Right forelimb (tissue), 1 donor: Measurements from ENCODE around the gene HOXB9.

Source experiments
- DNase-seq: peaks from one replicate; pipeline ENCODE4 v3.0.0-alpha.2; 2018

HOXB9 gene

DNA sequence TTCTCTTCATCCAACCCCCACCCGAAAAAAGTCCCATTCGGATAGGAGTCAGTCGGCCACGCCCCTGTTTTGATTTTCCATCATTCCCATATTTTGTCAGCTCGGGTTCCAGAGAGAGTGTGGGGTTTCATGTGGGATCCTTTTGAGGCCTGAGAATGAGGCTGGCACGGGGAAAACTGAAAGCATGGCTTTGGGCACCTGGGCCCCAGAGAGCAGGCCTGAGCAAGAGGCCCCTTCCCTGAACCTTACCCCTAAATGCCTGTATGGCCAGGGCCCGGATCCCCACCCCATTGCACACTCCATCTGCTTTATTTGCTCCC, 43.4 kb downstream of the HOXB9 start:
- no peak for DNase-seq

DNA sequence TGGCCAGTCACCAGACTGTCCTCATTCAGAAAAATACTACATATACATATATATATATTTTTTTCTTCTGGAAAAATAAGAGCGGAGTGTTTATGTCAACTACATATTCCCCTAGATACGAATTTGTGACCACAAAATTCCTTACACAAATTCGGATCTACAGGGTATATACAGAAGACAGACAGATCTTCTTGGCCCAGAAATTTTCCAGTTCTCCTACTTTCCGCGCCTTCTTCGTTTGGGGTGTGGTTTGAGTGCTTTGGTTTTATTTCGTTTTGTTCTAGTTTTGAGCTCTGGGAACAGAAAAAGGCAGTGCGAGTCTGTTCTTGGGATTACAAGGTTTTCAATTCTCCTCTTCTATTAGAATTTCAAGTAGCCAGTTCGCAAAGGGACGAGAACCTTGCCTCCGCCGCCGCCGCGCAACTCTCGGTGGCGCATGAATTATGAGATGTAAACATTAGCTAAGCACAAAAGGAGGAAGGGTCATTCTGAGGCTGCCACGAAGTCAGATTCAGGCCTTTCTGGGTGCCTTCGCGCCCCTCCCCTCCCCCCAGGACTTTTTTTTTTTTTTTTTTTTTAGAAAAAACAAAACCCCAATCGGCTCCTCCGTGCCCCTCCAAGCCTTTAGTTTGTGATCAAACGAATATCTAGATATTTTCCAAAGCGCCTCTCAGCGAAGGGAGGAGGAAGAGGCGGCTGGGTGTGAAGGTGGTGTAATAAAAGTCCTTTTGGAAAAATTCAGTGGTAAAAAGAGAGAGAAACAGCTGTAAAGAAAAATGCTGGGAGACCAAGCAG, 46.2 kb downstream of the HOXB9 start:
- DNase-seq: no peak

DNA sequence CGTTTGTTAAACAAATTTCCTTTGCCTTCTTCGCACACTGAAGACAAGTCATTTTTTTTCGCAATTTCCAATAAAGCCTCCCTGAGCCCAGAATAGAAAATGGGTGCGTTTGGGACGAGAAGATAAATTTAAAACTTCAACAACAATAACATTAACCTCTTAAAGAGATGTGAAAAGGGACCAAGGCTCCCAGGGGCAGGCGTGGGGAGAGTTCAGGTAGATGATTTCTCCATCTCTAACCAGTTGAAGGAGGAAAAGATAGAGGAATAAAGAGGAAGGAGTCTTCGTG, 46.7 kb downstream of the HOXB9 start:
- no peak for DNase-seq

DNA sequence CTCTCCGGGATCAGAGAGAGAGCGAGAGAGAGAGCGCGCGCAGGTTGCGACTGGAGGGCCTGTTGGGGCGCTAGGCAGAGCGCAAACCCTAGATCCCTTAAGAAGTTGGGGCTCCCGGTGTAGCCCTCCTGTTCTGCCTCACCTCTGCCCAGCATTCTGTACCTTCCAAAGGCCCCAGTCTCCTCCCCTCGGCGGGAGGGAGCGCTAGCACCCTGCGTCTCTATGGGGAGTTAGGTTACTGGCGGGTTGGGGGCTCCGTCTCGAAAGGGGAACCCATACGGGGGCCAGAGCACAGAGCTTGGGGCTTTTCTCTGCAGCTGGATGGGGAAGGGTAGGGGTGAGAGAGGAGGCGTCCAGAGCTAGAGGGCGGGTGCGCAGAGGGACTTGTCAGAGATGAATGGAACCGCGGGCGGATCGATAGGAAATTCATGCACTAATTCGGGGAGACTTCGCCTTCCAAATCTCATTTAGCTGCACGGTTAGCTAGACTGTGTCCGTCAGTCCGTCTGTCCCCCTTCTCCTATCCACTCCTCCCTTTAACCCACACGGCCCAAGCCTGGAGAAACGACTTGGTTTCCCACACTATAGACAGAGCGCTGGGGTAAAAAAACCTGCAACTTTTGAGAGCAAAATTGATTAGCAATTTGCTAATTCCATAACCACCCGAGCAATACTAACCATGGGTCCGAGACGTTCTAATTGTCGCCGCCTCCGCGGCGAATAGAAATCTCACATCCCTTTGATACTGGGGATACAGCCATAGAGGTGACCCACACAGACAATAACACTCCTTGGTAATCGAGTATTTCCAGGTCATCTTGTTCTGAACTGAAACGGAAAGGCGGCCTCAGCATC, 47.3 kb downstream of the HOXB9 start:
- no peak for DNase-seq

DNA sequence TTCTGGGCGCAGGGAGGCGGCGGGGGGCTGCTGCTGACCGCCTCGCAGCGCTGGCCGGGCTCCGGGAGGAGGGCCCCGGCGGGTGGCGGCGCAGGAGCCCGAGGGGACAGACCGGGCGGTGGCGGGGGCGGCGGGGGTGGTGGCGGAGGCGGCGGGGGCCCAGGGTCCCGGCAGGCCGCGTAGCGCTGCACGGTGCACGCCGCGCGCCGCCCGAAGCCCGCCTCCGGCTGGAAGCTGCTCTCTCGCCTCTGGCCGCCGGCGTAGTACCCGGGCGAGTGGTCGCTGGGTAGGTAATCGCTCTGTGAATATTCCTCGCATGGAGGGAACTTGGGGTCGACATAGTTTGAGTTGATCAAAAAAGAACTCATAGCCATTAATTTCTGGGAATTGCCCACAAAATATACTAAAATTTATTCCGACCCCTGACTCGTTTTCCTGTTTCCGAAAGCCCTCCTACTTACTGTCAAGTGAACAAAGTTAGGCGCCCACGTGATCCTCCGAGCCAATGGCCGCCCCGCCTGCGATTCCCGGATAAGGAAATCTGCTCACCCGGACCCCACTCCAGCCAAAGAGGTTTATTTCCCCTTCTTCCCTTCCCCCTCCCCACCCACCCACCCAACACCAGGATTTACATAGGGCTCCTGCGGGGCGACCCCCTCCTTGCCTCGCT, 48.1 kb downstream of the HOXB9 start, which contains the start of gene HOXB4:
HOXB4 (minus strand) TSS at position 405 of the 670 bp plus-strand sequence; CDS start at position 374, 31 bp downstream.
- DNase-seq: no peak

DNA sequence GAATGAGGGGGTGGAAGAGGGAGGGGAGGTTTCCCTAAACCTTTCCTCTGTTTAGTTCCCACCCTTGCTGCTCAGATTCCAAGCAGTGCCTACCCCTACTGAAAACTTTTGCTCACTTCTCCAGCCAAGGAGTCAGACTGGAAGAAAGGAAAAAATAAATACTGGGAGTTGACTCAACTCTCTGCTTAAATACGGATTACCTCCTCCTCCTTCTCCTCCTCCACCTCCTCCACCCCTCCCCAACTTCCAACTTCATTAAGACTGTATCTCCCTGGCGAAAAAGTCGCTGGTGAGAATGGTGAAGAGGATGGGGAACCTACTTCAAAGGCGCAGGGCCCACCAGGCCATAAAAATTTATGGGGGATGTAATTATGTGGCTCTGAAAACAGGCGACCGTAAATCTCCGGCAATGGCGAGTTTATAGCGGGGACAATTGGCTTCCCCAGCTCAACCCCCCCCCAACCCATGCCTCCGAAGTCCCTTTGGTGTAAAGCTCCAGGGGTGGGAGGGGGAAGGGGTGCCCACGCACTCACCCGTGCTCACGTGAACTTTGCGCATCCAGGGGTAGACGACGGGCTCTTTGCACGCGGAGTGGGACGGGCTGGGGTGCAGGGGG, 48.7 kb downstream of the HOXB9 start:
- DNase-seq: no peak

DNA sequence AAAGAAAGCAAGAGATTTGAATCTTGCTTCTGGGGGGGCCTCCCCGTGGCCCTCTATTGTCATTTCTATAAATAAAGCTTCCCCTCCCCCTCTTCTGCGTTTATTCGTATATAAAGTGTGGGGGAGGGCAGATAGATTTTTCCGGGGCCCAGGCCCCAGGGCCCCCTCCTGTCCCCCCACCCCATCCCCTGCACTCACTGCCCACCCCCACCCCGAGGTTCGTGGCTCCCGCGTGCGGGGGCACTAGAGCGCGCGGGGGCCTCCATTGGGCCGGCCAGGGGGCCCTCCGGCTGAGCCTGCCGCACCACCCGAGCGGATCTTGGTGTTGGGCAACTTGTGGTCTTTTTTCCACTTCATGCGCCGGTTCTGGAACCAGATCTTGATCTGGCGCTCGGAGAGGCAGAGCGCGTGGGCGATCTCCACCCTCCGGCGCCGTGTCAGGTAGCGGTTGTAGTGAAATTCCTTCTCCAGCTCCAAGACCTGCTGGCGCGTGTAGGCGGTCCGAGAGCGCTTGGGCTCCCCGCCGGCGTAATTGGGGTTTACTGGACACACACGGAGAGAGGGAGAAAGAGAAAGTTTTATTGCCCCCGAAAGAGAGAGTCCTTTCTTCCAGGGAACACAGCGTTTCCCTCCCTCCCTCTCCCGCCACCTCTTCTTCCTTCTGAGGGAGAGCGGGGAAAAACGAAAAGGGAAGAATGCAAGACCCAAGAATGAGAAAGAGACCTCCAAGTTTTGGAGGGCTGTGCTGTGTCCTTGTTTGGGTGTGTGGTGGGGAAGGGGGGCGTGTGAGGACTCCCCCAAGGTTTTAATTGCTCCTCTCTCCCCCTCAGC, 49.5 kb downstream of the HOXB9 start:
- DNase-seq: no peak

DNA sequence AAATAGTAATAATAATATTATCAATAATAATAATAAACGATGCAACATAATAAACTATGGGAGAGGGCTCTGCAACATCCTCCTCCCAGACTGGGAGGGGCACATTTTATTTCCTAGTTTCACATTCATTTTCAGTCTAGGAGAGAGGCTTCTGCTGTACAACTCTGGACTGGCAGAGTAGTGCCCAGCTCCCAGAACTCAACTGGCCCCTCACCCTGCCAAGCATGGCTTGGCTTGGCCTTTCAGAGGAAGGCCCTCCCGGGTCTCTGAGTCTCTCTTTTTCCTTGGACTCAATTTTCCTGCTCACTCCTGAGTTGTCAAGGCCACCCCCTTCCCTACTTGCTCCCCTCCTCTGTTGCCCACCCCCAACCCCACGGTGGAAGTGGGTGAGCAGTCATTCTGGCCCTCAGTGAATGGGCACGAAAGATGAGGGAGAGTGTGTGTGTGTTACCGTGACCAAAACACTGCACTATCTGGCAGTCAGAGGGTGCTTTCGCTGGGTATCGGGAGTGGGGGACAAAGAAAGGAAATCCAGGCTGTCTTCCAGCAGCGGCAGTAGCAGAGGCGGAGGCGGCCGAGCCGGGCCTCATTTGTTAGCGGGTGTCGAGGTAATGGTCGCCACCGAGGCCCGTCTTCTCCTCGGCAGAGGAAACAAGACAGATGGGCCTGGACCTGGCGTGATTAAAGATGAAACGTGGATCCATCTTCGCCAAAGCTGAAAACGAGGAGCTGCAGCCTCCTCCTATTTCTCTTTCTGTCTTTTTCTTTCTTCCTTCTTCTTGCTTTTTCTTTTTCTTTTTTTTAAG, 50.3 kb downstream of the HOXB9 start:
- DNase-seq: no peak

DNA sequence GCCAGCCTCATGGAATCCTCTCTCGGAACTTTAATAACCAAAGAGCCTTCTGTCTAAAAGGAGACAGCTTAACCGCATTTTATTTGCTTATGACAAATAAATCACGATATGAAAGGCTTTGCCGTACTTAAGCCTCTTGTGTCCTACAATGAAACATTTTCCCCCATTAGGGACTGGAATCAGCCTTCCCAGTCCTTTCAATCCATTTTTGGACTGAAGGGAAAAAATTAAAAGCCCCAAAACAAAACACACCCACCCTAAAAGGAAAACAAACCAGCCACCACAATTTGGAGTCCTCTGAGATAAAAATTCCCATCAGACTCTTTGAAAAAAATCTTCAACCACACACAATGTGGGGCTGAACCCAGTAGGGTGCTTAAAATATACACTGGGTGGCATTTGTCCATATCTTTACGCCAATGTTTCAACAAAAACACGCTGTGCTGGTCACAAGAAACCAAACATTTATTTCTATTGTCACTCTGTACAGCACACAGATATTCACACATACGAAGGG, 51.0 kb downstream of the HOXB9 start:
- no peak for DNase-seq

DNA sequence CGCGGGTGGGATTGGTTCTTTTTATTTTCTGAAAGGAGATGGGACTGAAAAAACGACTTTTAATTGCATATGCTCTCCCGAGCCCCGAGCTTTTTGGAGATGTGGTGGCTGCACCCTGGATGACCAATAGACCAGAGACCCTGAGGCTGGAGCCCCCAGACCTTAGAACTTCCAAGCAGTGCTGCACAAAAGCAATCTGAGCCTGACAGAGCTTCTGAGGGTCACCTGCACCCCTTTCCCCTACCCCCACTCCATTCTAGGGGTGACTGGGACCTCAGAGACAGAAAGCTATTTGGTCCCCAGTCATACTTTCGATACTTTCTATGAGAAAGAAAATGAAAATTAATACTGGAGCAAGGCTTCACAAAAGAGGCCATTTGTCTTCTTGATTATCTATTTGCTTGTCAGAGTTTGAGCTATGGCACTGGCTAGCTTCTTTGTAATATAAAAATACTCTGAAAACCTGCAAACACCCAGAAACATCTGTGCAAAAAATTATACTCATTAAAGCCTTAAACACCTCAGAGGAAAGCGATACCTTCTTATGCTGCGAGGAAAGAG, 51.6 kb downstream of the HOXB9 start:
- no peak for DNase-seq

DNA sequence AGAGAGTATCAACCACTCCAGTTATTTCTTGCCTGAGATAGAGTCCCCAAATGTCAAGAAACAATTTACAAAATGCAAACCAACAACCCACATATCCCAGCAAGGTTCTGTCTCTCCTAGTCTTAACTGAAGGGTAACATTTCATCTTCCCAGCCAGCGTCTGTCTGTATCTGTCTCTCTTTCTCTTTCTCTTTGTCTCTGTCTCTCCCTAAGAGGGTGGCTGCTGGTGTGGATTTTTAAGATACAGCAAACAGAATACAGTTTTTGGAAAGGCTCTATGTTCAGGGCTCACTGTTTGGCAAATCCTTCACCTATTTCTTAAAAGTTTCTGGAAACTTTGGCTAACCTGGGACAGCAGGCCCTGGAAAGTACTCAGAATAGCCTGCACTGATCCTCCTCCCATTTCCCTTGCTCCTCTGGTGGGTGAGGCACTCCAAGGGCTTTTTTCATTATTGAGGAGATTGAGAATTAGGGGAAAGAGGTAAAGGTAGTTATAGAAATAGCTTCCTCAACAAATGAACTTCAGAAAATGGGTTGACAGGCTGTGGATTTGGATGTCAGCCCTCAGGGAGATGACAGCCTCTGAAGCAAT, 54.2 kb downstream of the HOXB9 start:
- DNase-seq: no peak
